ENCODE data around the gene ETV3. TPM values are rescaled to one million over a fixed set of nuclear protein-coding genes. Genes with fewer than 3 reads are reported as not detected.
A peak's percentile ranks its signal among the peaks of the same experiment; 100 is the strongest.

The ETV3 gene
- polyA plus RNA-seq, 3 donors, result 4.8 to 62.3 (median 6.3) TPM

- H3K27me3 Mint-ChIP-seq (ENCODE audit: low read depth in 3 of 3), result no peaks in the 10 kb centered on the region
- no peak for DNase-seq
- H3K4me3 Mint-ChIP-seq, result no peak overlapping the region
- Histone ChIP-seq H3K4me2 (replicated peaks; ENCODE audit: extremely low read depth, low read length, poor library complexity, severe bottlenecking) (no peak overlapping the region), H3K4me1 (ENCODE audit: control insufficient read depth in 1 of 2, insufficient read depth in 2 of 2, low read length in 2 of 2) (peaks cover 3% of the 10 kb centered on the region in 2 donors), H3K27me3 (ENCODE audit: control insufficient read depth in 2 of 2, insufficient read depth in 2 of 2, low read length in 2 of 2) (no peaks in the 10 kb centered on the region), H3K79me2 (ENCODE audit: insufficient read depth, low read length) (peaks cover 20% of the 10 kb centered on the region), H3K27ac (ENCODE audit: low read depth in 1 of 2, low read length in 2 of 2) (no peak overlapping the region), H2AFZ (ENCODE audit: insufficient read depth, low read depth, low read length, poor library complexity, severe bottlenecking) (no peak overlapping the region), H3K9me3 (replicated peaks in 1 of 2; ENCODE audit: control insufficient read depth in 1 of 2, insufficient read depth in 1 of 2, low read length in 2 of 2) (no peaks in the 10 kb centered on the region), H3K9ac (ENCODE audit: insufficient read depth, low read length, poor library complexity, severe bottlenecking) (no peak overlapping the region), H3K4me3 (replicated peaks in 1 of 3; ENCODE audit: low read depth in 2 of 3, low read length in 3 of 3) (no peak overlapping the region), H4K20me1 (ENCODE audit: insufficient read depth, low read length) (peaks cover 97% of the 10 kb centered on the region), H3K36me3 (replicated peaks in 1 of 2; ENCODE audit: control insufficient read depth in 1 of 2, insufficient read depth in 2 of 2, low read length in 2 of 2) (peaks cover 91 to 100% of the 10 kb centered on the region in 2 donors)
- no CpG with 5 or more reads among the region's 4 CpGs for WGBS (ENCODE audit: insufficient coverage)
- no peak for TF ChIP-seq CTCF (IDR thresholded peaks at IDR 0.05)
- no peaks in the 10 kb centered on the region for H3K9me3 Mint-ChIP-seq
- peaks cover 85 to 95% of the 10 kb centered on the region in 2 donors for H3K36me3 Mint-ChIP-seq
- intact Hi-C loops (cut with micrococcal nuclease), result no loop called here
- H3K27ac Mint-ChIP-seq, result no peak overlapping the region
- H3K4me1 Mint-ChIP-seq, result peaks cover 2% of the 10 kb centered on the region
These were observed 6.9 kb downstream of the ETV3 start for GRCh38 chr1:157131281-157131680.

- Histone ChIP-seq H3K4me1 (ENCODE audit: control insufficient read depth in 1 of 2, insufficient read depth in 2 of 2, low read length in 2 of 2) (no peaks in the 10 kb centered on the region), H3K9ac (ENCODE audit: insufficient read depth, low read length, poor library complexity, severe bottlenecking) (no peak overlapping the region), H3K9me3 (replicated peaks in 1 of 2; ENCODE audit: control insufficient read depth in 1 of 2, insufficient read depth in 1 of 2, low read length in 2 of 2) (no peaks in the 10 kb centered on the region), H4K20me1 (ENCODE audit: insufficient read depth, low read length) (peaks cover 86% of the 10 kb centered on the region), H3K27ac (ENCODE audit: low read depth in 1 of 2, low read length in 2 of 2) (peak overlapping the region in 1 of 2 donors; percentile 16), H3K79me2 (ENCODE audit: insufficient read depth, low read length) (peaks cover 6% of the 10 kb centered on the region), H3K4me3 (replicated peaks in 1 of 3; ENCODE audit: low read depth in 2 of 3, low read length in 3 of 3) (no peak overlapping the region), H3K4me2 (replicated peaks; ENCODE audit: extremely low read depth, low read length, poor library complexity, severe bottlenecking) (no peak overlapping the region), H3K27me3 (ENCODE audit: control insufficient read depth in 2 of 2, insufficient read depth in 2 of 2, low read length in 2 of 2) (no peaks in the 10 kb centered on the region), H3K36me3 (replicated peaks in 1 of 2; ENCODE audit: control insufficient read depth in 1 of 2, insufficient read depth in 2 of 2, low read length in 2 of 2) (peaks cover 74 to 90% of the 10 kb centered on the region in 2 donors), H2AFZ (ENCODE audit: insufficient read depth, low read depth, low read length, poor library complexity, severe bottlenecking) (no peak overlapping the region)
- no peak for DNase-seq
- WGBS (ENCODE audit: insufficient coverage), result 96% methylated on average over 7 of the region's 7 CpGs
- Mint-ChIP-seq H3K4me3 (no peak overlapping the region), H3K27ac (peak overlapping the region in 1 of 7 donors; percentile 64), H3K4me1 (no peaks in the 10 kb centered on the region), H3K36me3 (peaks cover 69 to 80% of the 10 kb centered on the region in 2 donors), H3K27me3 (ENCODE audit: low read depth in 3 of 3) (no peaks in the 10 kb centered on the region), H3K9me3 (no peaks in the 10 kb centered on the region)
- intact Hi-C loops (cut with micrococcal nuclease), result no loop called here
- TF ChIP-seq CTCF (IDR thresholded peaks at IDR 0.05), result no peak
These were observed 13.3 kb downstream of the ETV3 start for GRCh38 chr1:157124855-157125254.

Data from CD14-positive monocyte (primary cell).